ENCODE results near the gene ESYT3.
"Not testable (repeated sequence)": the region's sequence is repeated elsewhere in the genome, so short reads cannot be mapped to it uniquely, and the experiment has no call there.

ESYT3 gene

DNA sequence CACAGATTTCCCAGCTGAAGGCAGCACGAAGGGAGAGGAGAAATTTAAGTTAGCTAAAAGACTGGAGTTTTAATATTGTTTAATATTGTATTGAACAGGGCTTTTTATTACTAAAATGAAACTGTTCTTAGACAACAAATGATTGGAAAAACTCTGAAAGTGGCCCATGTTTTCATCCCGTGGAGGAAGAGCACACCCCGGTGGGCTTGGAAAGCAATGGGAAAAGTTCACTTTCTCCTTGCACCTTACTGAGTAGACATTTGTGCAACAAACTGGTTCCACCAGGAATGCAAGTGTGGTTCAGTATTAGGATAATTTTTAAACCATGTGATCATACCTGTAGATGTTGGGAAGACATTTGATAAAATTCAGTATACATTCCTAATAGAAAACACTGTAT, 8.2 kb upstream of the ESYT3 start:
- TF ChIP-seq ZNF274 (IDR thresholded peaks at IDR 0.05; ENCODE audit: low read depth, low read length): no peak
- H3K4me3 ChIP-seq (ENCODE audit: low read length): no peak overlapping the region

DNA sequence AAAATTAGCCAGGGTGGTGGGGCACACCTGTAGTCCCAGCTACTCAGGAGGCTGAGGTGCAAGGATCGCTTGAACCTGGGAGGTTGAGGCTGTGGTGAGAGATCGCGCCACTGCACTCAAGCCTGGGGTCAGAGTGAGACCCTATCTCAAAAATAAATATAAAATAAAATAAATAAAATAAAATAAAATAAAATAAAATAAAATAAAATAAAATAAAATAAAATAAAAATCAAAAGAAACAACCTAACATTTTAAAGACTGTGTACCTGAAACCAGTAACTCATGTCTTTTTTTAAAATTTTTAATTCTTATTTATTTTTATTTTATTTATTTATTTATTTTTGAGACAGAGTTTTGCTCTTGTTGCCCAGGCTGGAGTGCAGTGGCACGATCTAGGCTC, 7.7 kb upstream of the ESYT3 start:
- not testable (repeated sequence) for H3K4me3 ChIP-seq (ENCODE audit: low read length)

DNA sequence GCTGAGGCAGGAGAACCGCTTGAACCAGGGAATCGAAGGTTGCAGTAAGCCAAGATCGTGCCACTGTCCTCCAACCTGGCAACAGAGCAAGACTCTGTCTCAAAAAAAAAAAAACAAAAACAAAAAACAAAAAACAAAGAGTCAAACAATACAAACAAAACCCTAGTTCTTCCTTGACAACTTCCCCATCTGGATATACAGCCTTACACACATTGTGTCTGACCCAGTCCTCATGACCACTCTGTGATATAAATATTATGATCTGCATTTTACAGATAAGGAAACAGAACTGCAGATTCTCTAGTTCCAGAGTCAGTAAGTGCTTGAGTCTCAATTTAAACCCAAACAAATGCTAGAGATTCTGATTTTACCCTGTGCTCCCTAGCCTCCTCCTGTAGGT, 4.8 kb upstream of the ESYT3 start:
- TF ChIP-seq ZNF274 (IDR thresholded peaks at IDR 0.05; ENCODE audit: low read depth, low read length): no peak
- H3K4me3 ChIP-seq (ENCODE audit: low read length): no peak overlapping the region

DNA sequence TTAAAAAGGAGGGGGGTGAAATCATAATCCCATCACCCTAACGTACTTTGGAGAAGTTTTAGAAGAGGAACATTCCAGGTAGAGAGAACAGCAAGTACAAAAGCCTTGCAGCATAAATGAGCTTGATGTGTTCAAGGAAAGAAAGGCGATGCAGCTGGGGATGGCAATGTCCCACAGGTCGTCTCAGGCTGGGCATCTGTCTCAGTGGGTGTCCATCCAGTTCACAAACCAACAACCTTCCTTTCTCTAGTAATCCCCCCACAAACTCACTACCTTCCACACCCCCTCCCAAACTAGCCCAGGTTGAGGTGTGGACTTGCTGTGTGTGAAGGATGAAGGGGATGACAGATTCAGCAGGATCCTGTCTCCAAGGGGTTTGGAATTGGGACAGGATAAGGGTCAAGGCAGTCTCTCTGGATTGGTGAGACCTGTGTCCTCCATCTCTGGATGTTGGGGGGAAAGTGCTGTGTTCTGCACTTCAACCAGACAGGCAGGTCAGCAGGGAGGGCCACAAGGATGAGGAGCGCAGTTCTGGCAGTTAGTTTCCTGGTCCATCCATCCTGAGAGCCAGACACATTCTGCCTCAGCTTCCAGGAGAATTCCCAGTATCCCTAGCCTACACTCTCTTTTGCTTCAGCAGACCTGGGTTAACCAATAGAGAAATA, 1.7 kb upstream of the ESYT3 start:
- TF ChIP-seq ZNF274 (IDR thresholded peaks at IDR 0.05; ENCODE audit: low read depth, low read length): no peak
- no peak overlapping the region for H3K4me3 ChIP-seq (ENCODE audit: low read length)

DNA sequence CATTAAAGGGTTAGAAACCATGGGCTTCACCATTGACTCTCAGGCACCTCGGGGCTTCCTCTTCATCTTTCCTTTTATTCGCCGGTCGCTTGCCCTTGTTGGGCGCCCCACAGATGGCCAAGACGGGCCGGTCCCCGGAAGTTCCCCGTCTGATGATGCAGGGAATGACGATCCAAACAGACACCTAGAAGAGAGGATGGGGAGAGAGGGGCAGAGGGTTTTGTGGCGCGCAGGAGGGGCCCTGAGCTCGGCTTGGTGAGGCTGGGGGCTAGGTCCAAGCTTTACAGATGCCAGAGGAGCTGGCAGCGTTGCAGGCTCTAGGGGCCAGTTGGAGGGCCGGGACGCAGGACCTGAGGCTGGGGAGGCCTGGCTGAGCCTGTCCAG, 532 bp upstream of the ESYT3 start:
- no peak overlapping the region; the same call in 1 of the 2 replicates for H3K4me3 ChIP-seq (ENCODE audit: low read length)
- TF ChIP-seq ZNF274 (IDR thresholded peaks at IDR 0.05; ENCODE audit: low read depth, low read length): no peak

DNA sequence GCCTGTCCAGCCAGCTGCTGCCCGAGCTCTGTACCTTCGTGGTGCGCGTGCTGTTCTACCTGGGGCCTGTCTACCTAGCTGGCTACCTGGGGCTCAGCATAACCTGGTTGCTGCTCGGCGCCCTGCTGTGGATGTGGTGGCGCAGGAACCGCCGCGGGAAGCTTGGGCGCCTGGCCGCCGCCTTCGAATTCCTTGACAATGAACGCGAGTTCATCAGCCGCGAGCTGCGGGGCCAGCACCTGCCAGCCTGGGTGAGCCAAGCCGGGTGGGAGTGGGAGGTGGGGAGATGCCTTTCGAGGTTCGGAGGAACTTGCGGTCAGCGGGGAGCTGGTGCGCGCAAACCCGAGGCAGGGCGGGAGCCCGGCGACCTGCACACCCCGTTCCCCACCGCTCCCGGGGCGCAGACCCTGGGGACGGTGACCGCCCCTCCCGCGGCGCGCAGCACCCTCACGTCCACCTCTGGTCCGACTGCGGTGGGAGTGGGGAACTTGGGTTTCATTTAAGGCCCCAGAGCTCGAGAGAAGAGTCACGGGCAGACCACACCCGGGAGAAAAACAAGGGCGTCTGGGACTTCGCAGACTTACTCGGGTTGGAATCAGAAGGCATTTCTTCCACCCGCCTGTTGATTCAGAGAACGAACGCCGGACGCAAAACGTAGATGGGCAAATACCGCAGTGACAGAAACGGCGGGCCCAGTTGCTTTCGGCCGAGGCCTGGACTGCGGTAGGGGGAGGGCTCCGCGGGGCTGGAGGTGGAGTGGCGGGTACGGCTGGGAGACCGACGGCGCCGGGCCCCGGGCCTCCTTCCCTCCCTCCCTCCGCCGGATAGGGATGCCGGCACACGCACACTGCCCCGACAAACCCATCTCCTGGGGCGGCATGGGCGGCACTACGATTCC, 708 bp downstream of the ESYT3 start:
- peak overlapping the region; percentile 11; the same call in 1 of the 2 replicates for H3K4me3 ChIP-seq (ENCODE audit: low read length)
- no peak for TF ChIP-seq ZNF274 (IDR thresholded peaks at IDR 0.05; ENCODE audit: low read depth, low read length)

DNA sequence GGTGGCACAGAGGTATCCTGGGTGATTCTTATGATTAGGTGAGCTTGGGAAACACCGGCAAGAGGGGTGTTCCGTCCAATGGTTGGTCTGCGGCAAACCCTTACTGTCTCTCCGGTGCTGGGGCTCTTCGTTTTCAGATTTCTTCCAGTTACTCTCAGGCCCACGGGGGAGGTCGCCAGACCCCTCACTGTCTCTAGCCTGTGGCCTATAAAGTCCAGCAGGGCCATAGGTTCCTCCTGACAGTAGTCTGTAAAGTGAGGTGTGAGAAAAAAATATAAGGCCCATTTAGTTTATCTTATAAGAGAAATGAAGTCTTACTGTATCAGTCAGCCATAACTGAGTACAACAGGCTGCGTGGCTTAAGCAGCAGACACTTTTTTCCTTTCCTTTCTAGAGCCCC, 1.4 kb downstream of the ESYT3 start:
- H3K4me3 ChIP-seq (ENCODE audit: low read length): no peak overlapping the region

DNA sequence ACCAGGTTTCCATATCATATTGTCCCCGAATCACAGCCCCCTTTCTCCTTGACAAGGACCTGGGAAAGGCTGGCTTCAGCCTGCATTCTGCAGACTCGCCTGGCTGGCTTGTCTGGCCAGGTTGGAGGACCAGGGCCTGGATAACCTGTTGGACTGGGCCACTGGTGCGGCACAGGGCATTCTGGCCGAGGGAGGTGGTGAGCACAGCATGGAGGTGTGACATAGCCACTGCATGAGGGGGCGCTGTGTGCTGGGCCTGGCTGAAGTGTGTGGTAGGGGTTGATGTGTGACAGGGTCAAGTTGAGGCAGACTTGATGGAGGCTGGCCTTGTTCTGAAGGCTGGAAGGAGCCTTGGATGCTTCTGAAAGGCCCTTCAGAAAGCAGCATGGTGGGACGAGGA, 2.9 kb downstream of the ESYT3 start:
- no peak for TF ChIP-seq ZNF274 (IDR thresholded peaks at IDR 0.05; ENCODE audit: low read depth, low read length)
- H3K4me3 ChIP-seq (ENCODE audit: low read length): no peak overlapping the region

More for the DNA sequence above, 1.4 kb downstream of the ESYT3 start:
- TF ChIP-seq ZNF274 (IDR thresholded peaks at IDR 0.05; ENCODE audit: low read depth, low read length): no peak

DNA sequence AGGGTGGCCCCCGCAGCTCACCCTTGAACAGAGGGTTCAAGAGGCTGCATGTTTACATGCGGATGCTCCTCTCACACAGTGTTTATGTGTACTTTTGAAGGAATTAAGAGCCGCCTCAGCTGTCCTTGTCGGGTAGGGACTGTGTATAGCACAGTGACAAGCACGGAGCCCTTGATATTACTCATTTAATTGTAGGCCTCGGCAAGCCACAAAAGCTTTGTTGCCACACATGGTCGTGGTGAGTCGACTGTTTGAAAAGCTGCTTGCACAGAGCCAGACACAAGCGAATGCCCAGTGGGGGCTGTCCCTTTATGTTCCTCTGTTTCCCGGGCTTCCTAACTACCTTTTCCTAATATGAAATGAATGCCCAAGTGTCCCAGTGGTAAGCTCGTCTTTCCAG, 4.5 kb downstream of the ESYT3 start:
- TF ChIP-seq ZNF274 (IDR thresholded peaks at IDR 0.05; ENCODE audit: low read depth, low read length): no peak

DNA sequence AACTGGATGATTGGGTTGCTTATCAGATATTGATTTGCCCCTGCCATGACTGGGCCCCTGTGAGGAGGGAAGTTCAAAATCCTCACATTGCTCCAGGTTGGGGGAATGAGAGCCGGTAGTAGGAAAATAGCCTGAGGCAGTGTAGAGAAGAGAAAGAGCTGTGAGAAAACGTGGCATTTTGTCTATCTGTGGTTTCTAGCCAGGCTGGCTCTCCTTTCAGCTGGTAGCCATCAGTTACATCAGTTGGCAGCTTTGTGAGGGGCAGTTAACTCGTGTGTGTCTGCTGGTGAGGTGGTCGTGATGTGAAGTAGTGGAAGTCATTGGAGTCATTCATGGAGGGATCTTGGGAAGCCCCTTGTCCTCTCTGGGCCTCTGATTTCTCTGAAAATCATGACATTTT, 5.2 kb downstream of the ESYT3 start:
- no peak overlapping the region for H3K4me3 ChIP-seq (ENCODE audit: low read length)
- TF ChIP-seq ZNF274 (IDR thresholded peaks at IDR 0.05; ENCODE audit: low read depth, low read length): no peak

More for the DNA sequence above, 4.5 kb downstream of the ESYT3 start:
- H3K4me3 ChIP-seq (ENCODE audit: low read length): no peak overlapping the region

DNA sequence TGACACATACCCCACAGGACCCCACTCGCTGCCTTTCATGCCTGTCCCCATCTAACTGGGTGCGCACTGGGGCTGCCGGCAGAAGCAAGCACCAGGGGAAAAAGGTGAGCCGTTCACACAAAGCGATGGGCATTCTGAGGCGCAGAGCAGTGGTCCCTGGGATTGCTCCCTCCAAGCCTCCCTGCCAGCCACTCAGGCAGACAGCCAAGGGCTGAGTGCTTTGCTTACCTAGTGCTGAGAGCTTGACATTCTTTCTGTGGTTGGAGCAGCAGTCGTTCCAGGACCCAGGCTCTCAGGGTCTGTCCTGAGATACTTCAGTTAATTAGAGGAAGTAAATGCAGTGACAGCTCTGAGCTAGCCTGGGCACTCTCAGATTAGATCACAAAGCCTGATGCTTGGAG, 5.7 kb downstream of the ESYT3 start:
- no peak for TF ChIP-seq ZNF274 (IDR thresholded peaks at IDR 0.05; ENCODE audit: low read depth, low read length)
- H3K4me3 ChIP-seq (ENCODE audit: low read length): no peak overlapping the region

DNA sequence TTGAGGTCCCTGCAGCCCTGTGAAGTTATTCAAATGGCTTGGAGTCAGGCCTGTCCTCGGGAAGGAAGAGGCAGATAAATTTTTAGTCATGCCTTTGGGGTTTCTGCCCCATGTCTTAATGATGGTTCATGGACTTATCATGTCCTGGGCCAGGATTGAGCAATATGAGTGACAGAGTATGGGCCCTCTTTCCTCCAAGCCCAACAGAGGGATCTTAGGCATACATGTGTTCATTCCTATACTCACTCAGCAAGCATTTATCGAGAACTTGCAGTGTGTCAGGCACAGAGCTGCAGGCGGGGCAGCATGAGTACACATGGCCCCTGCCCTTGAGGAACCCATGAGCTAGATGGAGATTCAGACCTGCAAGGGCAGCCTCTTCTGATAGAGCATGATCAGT, 6.2 kb downstream of the ESYT3 start:
- TF ChIP-seq ZNF274 (IDR thresholded peaks at IDR 0.05; ENCODE audit: low read depth, low read length): no peak
- H3K4me3 ChIP-seq (ENCODE audit: low read length): no peak overlapping the region

DNA sequence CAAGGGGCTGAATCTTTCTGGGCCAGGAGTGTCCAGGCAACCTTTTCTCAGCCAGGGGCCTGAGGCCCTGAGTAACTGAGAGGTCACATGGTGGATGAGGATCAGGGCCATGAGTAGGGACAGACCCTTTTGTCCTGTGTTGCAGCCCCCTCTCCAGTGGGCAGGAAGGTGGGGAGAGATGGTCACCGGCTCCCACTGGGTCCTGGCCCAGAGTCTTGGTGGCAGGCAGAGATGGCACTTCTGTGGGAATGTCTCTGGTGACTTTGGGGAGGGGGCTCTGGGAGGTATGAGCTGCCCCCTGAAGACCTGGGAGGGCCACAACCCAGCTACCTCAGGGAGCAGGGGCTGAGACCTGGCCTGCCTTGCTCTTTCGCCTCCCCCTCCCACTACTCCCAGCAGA, 6.8 kb downstream of the ESYT3 start:
- H3K4me3 ChIP-seq (ENCODE audit: low read length): no peak overlapping the region
- no peak for TF ChIP-seq ZNF274 (IDR thresholded peaks at IDR 0.05; ENCODE audit: low read depth, low read length)

DNA sequence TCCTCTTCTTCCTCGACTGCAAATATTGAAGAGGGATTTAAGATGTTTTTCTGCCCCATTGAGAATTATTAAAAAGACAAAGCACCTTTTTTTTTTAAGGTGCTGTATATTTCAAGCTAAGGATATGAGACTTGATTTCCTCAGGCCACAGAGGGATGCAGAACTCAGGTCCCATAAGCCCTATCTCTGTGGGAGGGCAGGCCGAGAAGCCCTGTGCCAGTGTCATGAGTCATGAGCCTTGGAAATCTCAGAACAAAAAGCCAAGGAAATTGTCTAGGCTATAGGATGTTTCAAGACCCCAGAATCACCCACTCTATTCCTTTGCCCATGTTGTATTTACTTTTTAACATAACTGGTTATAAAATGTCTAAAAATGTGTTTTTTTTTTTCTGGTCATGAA, 7.3 kb downstream of the ESYT3 start:
- TF ChIP-seq ZNF274 (IDR thresholded peaks at IDR 0.05; ENCODE audit: low read depth, low read length): no peak
- no peak overlapping the region for H3K4me3 ChIP-seq (ENCODE audit: low read length)

DNA sequence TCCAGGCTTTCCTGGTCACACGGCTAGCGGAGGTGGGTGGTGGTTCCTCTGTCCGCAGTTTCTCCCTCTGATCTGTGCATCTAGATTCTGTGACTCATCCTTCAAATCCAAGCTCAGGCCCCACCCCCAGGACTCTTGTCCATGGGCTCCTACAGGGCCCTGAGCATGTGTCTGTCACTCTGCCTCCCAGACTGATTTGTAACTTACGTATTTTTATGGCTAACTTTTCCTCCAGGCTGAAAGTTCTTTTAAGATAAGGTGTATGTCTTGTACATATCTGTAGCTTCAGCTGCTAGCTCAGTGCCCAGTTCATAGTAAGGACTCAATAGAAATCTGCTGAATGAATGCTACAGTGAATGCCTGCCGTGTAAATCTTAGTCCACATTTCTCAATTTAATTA, 8.0 kb downstream of the ESYT3 start:
- H3K4me3 ChIP-seq (ENCODE audit: low read length): no peak overlapping the region
- no peak for TF ChIP-seq ZNF274 (IDR thresholded peaks at IDR 0.05; ENCODE audit: low read depth, low read length)
